Stimulated activated CD4-positive, alpha-beta T cell treated with anti-CD3 and anti-CD28 coated beads, Interleukin-1b, Interleukin-23, amount 100 ng/mL, for 4 hours (primary cell): ENCODE measurements around the gene PLP1.

Source experiments
- DNase-seq, 2 donors: peaks; one replicate each; pipeline ENCODE4 v3.0.0-alpha.2; 2020; ENCODE audit warnings: low read depth in 2 of 2

The PLP1 gene

DNA sequence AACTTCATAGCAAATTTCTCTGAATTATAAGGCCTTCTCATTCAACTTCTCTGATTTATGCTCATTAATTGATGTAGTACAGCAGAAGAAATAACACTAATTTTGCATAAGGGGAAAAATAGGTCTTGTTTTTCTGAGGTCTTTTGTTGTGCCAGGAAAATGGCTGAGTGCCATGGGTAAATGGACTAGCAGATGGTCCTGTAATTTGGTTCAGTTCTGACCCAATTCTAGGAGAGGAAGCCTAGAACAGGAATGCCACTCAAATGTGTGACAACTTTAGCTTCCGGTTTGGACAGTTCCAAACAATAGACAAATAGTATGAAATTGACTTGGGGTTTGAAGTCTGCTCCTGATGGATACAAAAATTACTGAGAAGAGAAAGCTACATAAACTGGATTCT is 49.2 kb downstream of the PLP1 start:
- no peak for DNase-seq

GRCh38 chrX:103828529-103828928 is 51.9 kb downstream of the PLP1 start:
- no peak for DNase-seq

DNA sequence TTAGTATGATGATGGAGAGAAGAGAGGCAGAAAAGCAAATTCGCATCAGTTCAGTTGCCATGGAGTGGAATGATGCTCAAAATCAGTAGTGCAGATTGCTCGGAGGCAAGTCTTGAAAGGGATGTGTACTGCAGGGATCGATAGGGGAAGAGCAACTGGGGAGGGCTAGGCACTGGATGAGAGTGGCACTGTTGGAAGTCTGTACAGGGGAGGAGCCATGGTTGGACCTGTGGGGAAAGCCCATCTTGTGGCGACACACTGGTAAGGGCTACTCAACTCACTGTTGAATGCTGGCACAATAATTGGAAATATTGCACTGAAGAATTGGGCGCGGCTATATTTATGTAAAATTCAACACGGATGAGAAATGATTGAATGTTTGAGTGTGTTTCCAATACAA is 54.2 kb downstream of the PLP1 start:
- no peak for DNase-seq

- DNase-seq = no peak
Observed at GRCh38 chrX:103831342-103831802, 54.7 kb downstream of the PLP1 start.

DNA sequence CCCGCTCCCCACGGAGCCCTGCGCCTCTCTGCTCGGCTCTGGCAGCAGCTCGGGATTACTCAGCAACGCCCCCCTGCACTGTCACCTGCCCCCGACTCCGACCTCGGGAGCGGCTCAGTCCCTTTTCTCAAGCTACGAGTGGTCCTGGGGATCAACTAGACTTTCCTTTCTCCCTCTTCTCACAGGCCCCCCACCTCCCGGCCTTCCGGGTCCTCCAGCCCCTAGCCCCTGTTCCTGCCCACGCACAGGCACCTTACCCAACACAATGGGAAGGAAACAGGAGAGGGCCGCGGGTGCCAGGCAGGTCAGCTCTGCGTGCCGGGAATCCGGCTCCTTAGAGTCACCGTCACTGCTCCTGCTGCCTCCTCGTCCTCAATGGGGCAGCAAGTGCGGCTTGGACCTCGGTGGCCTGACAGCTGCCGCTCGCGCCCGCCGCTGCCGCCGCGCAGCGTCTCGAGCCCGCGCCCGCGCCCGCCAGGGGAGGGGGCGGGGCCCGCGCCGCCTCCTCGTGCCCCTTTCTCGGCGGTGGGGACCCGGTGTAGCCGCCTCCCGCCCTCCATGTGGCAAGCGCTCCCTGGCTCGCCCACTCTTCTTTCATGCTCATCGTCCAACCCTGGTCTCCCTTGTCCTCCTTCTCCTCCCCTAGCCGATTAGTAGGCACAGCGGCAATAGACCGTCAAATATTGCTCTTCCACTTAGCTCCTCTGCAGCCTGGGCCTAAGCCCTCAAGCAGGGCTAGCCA is 55.3 kb downstream of the PLP1 start, which contains the start of gene RAB9B:
Gene RAB9B (minus strand): TSS at position 455 of the 742 bp plus-strand sequence. CDS start 6,473 bp downstream, outside the sequence.
- DNase-seq = peak; percentile 53 to 60

GRCh38 chrX:103839404-103839803 is 62.8 kb downstream of the PLP1 start:
- DNase-seq = no peak
